Natural killer cell (primary cell): ENCODE results near the gene PDE6B. TPM values are rescaled to one million over a fixed set of nuclear protein-coding genes. Genes with fewer than 3 reads are reported as not detected.

Experiments
- ATAC-seq, 3 donors: fragments of 150-1000 bp in 2 of 3; fragments of 200-7000 bp in 1 of 3; cut with Tn5 transposase; 1 replicate in 1 of 3; 2 replicates in 2 of 3; pipeline ENCODE4 v1.10.0; 2021; ENCODE audit warnings: mild to moderate bottlenecking in 2 of 3, moderate library complexity in 2 of 3
- DNase-seq, 2 donors: peaks; one replicate each; pipeline versions ENCODE4 v3.0.0 to v3.0.0-alpha.2; 2013 to 2021; ENCODE audit warnings: mixed read lengths in 1 of 2
- H3K27ac ChIP-seq: one replicate; pipeline ENCODE4 v1.5.1; 2013; ENCODE audit warnings: mild to moderate bottlenecking, low read length
- H3K27me3 ChIP-seq: one replicate; pipeline ENCODE4 v1.6.1; 2013; ENCODE audit warnings: low read length; ENCODE audit not compliant: control insufficient read depth, insufficient read depth
- H3K36me3 ChIP-seq: one replicate; pipeline ENCODE4 v1.6.1; 2013; ENCODE audit warnings: low read length; ENCODE audit not compliant: control insufficient read depth, insufficient read depth
- H3K4me1 ChIP-seq: one replicate; pipeline ENCODE4 v1.6.1; 2013; ENCODE audit warnings: low read length; ENCODE audit not compliant: control insufficient read depth, insufficient read depth
- H3K4me3 ChIP-seq: one replicate; pipeline ENCODE4 v1.5.1; 2013; ENCODE audit warnings: low read length
- H3K9me3 ChIP-seq: one replicate; pipeline ENCODE4 v1.6.1; 2013; ENCODE audit warnings: low read length; ENCODE audit not compliant: control insufficient read depth, insufficient read depth
- H3K27ac Mint-ChIP-seq, 2 donors: one replicate each; pipeline ENCODE4 v1.8.0; 2022; ENCODE audit warnings: mild to moderate bottlenecking in 2 of 2, mixed read lengths in 2 of 2, moderate library complexity in 1 of 2
- H3K27me3 Mint-ChIP-seq, 2 donors: one replicate each; pipeline ENCODE4 v1.8.0; 2022; ENCODE audit warnings: low read depth in 2 of 2, mixed read lengths in 2 of 2
- H3K36me3 Mint-ChIP-seq: one replicate; pipeline ENCODE4 v1.8.0; 2022; ENCODE audit warnings: mixed read lengths
- H3K4me1 Mint-ChIP-seq, 2 donors: one replicate each; pipeline ENCODE4 v1.8.0; 2022; ENCODE audit warnings: mixed read lengths in 2 of 2
- H3K4me3 Mint-ChIP-seq: one replicate; pipeline ENCODE4 v1.8.0; 2022; ENCODE audit warnings: mild to moderate bottlenecking, moderate library complexity, mixed read lengths
- H3K9me3 Mint-ChIP-seq, 2 donors: one replicate each; pipeline ENCODE4 v1.8.0; 2022; ENCODE audit warnings: mixed read lengths in 2 of 2
- CTCF ChIP-seq: fragments of 200-600 bp; IDR thresholded peaks from one replicate; pipeline ENCODE4 v1.8.0; 2022; ENCODE audit warnings: antibody characterized with exemption
- WGBS: methylation state at CpG from one replicate; pipeline ENCODE4 v1.1.7; 2013; ENCODE audit warnings: missing lambda C conversion rate; ENCODE audit not compliant: insufficient coverage; 5-methylcytosine and 5-hydroxymethylcytosine counted together
- intact Hi-C: fragments of 100-400 bp; cut with micrococcal nuclease; formaldehyde crosslinking; loops from one replicate; pipeline ENCODE4 v1.14.2; 2022
- total RNA-seq, 4 donors: library from RNA; stranded (reverse); fragments of 120-200 nt in 1 of 4; gene quantifications; one replicate each; pipeline versions ENCODE4 v1.2.3 to v1.2.4, GENCODE V29; 2013 to 2022

PDE6B gene
- total RNA-seq, 3 donors from 2014 or later (not counting 1 experiment from before 2014, with no cell fraction given), result 15.8 to 18.8 (median 17.2) TPM

- 86% methylated on average over 6 of the region's 6 CpGs for WGBS
- no peak for ATAC-seq
- no peak for TF ChIP-seq CTCF
Observed at GRCh38 chr4:600166-600565, 25.2 kb upstream of the PDE6B start.

DNA sequence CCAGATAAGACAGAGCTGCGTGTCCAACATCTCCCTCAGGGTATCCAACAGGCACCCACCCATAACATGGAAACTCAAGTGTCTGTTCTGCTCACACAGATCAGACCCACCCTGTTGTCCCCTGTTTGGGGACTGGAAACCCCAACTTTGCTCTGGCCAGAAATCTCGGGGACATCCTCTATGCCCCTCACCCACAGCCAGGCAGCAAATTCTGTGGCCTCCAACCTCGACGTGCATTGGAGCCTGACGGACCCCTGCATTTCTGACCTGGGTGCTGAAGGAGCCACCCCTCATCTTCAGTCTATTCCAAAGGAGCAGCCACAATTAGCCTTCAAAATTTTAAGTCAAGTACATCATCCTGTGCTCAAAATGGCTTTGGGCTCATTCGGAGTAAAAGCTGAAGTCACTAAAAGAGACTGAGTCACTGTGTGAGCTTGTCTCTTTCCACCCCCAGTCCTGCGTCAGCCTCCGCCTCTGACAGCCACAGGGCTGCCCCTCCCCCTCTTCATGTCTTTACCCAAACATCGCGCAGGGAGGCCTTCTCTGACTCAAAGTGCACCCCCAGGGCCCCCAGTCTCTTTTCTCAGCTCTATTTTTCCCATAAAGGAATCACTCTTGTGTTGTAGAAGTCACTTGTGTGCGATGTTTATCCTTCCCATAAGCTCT is 24.4 kb upstream of the PDE6B start:
- no peak overlapping the region for H3K4me3 Mint-ChIP-seq
- no peak for TF ChIP-seq CTCF
- no peaks in the 10 kb centered on the region for H3K9me3 ChIP-seq
- H3K27me3 ChIP-seq, result peaks cover 3% of the 10 kb centered on the region
- peaks cover 13 to 14% of the 10 kb centered on the region in 2 donors for H3K4me1 Mint-ChIP-seq
- H3K9me3 Mint-ChIP-seq, result no peaks in the 10 kb centered on the region
- no peak overlapping the region for H3K4me3 ChIP-seq
- H3K27ac Mint-ChIP-seq, result no peak overlapping the region
- no peak overlapping the region for H3K27ac ChIP-seq
- no peaks in the 10 kb centered on the region for H3K36me3 ChIP-seq
- ATAC-seq, result no peak
- no peaks in the 10 kb centered on the region for H3K36me3 Mint-ChIP-seq
- peaks cover 22 to 28% of the 10 kb centered on the region in 2 donors for H3K27me3 Mint-ChIP-seq
- peaks cover 7% of the 10 kb centered on the region for H3K4me1 ChIP-seq
- WGBS, result 71% methylated on average over 11 of the region's 11 CpGs
- intact Hi-C loops, result no loop called here
- DNase-seq, result no peak

More at GRCh38 chr4:600166-600565, 25.2 kb upstream of the PDE6B start:
- Mint-ChIP-seq H3K27me3 (peaks cover 25 to 36% of the 10 kb centered on the region in 2 donors), H3K36me3 (no peaks in the 10 kb centered on the region), H3K27ac (no peak overlapping the region), H3K4me1 (peaks cover 9 to 10% of the 10 kb centered on the region in 2 donors), H3K4me3 (no peak overlapping the region), H3K9me3 (no peaks in the 10 kb centered on the region)
- Histone ChIP-seq H3K27ac (no peak overlapping the region), H3K4me1 (peaks cover 7% of the 10 kb centered on the region), H3K4me3 (no peak overlapping the region), H3K36me3 (no peaks in the 10 kb centered on the region), H3K9me3 (no peaks in the 10 kb centered on the region), H3K27me3 (peaks cover 3% of the 10 kb centered on the region)
- DNase-seq, result no peak
- intact Hi-C loops, result no loop called here

DNA sequence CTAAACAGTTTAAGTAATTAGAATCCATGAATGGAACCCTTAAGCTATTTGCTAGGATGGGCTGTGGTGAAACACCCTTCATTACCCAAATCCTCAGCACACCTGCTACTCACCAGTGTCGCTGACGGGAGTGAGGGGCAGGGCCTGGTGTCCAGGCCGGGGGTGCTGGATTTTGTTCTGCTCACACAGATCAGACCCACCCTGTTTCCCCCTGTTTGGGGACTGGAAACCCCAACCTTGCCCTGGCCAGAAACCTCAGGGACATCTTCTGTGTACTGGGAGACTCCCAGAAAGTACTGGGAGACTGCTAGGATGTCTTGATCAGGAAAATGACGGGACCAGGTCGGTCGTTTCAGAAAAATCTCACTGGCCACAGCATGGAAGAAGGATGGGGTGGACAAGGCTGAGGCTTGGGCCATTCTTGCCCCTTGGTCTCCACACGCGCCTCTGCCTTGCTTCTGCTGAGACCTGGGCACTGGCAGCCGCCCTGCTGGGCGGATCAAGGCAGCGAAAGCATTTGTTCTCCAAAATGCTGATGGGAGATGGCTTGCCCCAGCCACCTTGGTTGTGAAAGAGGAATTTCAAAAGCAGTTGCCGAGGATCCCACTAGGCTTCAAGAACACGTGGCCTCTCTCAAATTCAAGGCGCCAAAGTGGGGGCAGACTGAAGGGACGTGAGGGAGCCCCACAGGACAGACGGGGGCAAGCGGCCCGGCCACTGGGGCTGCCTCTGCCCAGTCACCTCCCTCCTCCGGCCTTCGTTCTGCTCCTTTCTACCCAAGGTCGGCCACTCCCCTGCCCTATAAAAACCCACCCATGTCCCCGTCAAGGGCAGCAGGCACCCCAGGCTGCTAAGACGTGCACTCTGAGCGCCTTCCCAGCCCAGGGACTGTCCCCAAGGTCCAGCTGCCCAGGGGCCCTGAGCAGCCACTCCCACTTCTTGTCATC is 23.5 kb upstream of the PDE6B start:
- H3K9me3 Mint-ChIP-seq, result no peaks in the 10 kb centered on the region
- no peak overlapping the region for H3K27ac Mint-ChIP-seq
- DNase-seq (no peak), ATAC-seq (no peak)
- H3K4me1 Mint-ChIP-seq, result peaks cover 13 to 14% of the 10 kb centered on the region in 2 donors
- no peaks in the 10 kb centered on the region for H3K36me3 Mint-ChIP-seq
- H3K4me1 ChIP-seq, result peaks cover 7% of the 10 kb centered on the region
- no peak overlapping the region for H3K4me3 ChIP-seq
- H3K27ac ChIP-seq, result no peak overlapping the region
- no peak for TF ChIP-seq CTCF
- H3K9me3 ChIP-seq, result no peaks in the 10 kb centered on the region
- no peak overlapping the region for H3K4me3 Mint-ChIP-seq
- WGBS, result 87% methylated on average over 24 of the region's 24 CpGs
- intact Hi-C loops, result no loop called here
- H3K36me3 ChIP-seq, result no peaks in the 10 kb centered on the region
- peaks cover 3% of the 10 kb centered on the region for H3K27me3 ChIP-seq
- peaks cover 19 to 22% of the 10 kb centered on the region in 2 donors for H3K27me3 Mint-ChIP-seq
